Vagina (tissue), 2 donors: ENCODE data around the gene BAAT. TPM values are rescaled to one million over a fixed set of nuclear protein-coding genes. Genes with fewer than 3 reads are reported as not detected.

ENCODE experiments used
- DNase-seq, 2 donors: peaks; one replicate each; pipeline ENCODE4 v3.0.0-alpha.2; 2017; ENCODE audit errors: extremely low spot score in 2 of 2
- H3K27ac ChIP-seq: fragments of 200-600 bp; sonication (generic); one replicate; pipeline ENCODE4 v1.5.1; 2019
- H3K27me3 ChIP-seq: fragments of 200-600 bp; sonication (generic); one replicate; pipeline ENCODE4 v1.5.1; 2019
- H3K36me3 ChIP-seq, 2 donors: fragments of 200-600 bp; sonication (generic); one replicate each; pipeline ENCODE4 v1.5.1; 2017 to 2019
- H3K4me1 ChIP-seq: fragments of 200-600 bp; sonication (generic); one replicate; pipeline ENCODE4 v1.5.1; 2019
- H3K4me3 ChIP-seq, 2 donors: fragments of 200-600 bp; sonication (generic); 1 replicate in 1 of 2; 2 replicates in 1 of 2; pipeline ENCODE4 v1.5.1; 2016 to 2019
- H3K9me3 ChIP-seq: fragments of 200-600 bp; sonication (generic); one replicate; pipeline ENCODE4 v1.5.1; 2019
- POLR2A ChIP-seq, 2 donors: fragments of 450-650 bp; IDR thresholded peaks; one replicate each; pipeline ENCODE4 v1.6.1; 2017; ENCODE audit warnings: antibody characterized with exemption in 2 of 2, mild to moderate bottlenecking in 2 of 2, moderate library complexity in 2 of 2
- POLR2AphosphoS5 ChIP-seq, 2 donors: sonication (generic); formaldehyde crosslinking; IDR thresholded peaks; one replicate each; pipeline ENCODE4 v1.9.0; 2017; ENCODE audit warnings: antibody characterized with exemption in 2 of 2, mild to moderate bottlenecking in 2 of 2, low read depth in 1 of 2; ENCODE audit not compliant: insufficient read depth in 1 of 2
- intact Hi-C: fragments of 100-400 bp; cut with DNase I; formaldehyde crosslinking; loops from one replicate; pipeline ENCODE4 v1.15.1; 2023
- total RNA-seq: library from RNA; depleted of rRNA; stranded (reverse); fragments of >200 nt; gene quantifications from one replicate; pipeline ENCODE4 v1.2.3, GENCODE V29; 2016
- TF ChIP-seq, protein P1 (sequence below), 3 experiments: fragments of 450-650 bp in 2 of 3; fragments of 200-600 bp in 1 of 3; sonication (generic) in 1 of 3; IDR thresholded peaks; one replicate each; pipeline ENCODE4 v1.5.1; 2017 to 2019; ENCODE audit warnings: antibody characterized with exemption in 3 of 3, mild to moderate bottlenecking in 2 of 3, moderate library complexity in 2 of 3

Gene BAAT
- total RNA-seq, 1 donor from 2014 or later, result not detected

DNA sequence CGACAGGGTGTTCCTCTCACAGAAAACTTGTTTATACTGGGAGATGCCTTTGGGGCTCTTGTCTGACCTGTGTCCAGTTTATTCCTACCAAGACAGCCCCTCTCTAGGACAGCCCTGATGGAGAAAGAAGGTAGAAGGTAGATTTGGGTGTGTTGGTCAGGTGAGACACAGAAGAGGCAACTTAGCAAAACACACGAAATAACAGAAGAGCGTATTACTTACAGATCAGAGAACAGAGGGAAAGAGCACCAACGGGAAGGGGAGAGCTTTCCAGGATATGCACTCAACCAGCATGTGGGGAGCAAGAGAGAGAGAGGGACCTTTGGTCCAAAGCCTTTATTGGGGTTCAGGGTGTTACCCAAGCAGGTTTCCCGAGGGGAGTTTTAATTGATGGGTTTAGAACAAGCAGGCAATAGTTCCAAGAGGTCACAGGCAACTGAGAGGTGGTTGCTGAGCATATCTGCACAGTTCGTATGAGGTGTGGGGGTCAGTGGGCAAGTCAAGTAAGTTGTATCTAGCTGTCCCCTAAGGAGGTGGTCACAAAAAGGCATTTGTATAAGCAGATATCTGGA is 31.8 kb downstream of the BAAT start:
- intact Hi-C loops, result no loop called here
- TF ChIP-seq POLR2A (IDR thresholded peaks at IDR 0.05), result no peak
- TF ChIP-seq, protein P1, sequence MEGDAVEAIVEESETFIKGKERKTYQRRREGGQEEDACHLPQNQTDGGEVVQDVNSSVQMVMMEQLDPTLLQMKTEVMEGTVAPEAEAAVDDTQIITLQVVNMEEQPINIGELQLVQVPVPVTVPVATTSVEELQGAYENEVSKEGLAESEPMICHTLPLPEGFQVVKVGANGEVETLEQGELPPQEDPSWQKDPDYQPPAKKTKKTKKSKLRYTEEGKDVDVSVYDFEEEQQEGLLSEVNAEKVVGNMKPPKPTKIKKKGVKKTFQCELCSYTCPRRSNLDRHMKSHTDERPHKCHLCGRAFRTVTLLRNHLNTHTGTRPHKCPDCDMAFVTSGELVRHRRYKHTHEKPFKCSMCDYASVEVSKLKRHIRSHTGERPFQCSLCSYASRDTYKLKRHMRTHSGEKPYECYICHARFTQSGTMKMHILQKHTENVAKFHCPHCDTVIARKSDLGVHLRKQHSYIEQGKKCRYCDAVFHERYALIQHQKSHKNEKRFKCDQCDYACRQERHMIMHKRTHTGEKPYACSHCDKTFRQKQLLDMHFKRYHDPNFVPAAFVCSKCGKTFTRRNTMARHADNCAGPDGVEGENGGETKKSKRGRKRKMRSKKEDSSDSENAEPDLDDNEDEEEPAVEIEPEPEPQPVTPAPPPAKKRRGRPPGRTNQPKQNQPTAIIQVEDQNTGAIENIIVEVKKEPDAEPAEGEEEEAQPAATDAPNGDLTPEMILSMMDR (IDR thresholded peaks at IDR 0.05), result no peak
- no peak for TF ChIP-seq POLR2AphosphoS5 (IDR thresholded peaks at IDR 0.05; ENCODE audit: insufficient read depth in 1 of 2, low read depth in 1 of 2)
- no peak for DNase-seq
- H3K9me3 ChIP-seq, result no peaks in the 10 kb centered on the region
- no peaks in the 10 kb centered on the region for H3K27me3 ChIP-seq
- no peak overlapping the region for H3K27ac ChIP-seq
- no peaks in the 10 kb centered on the region for H3K36me3 ChIP-seq
- no peak overlapping the region for H3K4me3 ChIP-seq
- H3K4me1 ChIP-seq, result no peaks in the 10 kb centered on the region

DNA sequence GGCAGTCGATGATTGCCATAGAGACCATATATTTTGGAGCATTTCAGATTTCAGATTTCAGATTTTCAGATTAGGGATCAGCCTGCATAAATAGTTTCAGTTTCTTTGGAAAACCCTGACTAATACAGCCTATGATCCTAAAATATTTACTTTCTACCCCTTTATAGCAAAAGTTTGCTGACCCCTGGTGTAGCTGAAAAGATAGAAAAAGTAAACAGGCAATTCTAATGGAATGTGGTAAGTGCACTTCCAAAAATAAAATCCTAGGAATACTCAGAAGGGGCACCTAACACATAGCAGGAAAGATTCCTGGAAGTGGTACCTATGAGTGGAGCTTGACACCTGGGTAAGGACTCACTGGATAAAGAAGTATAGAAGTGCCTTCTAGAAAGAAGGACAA is 34.5 kb downstream of the BAAT start:
- Histone ChIP-seq H3K4me1 (no peaks in the 10 kb centered on the region), H3K4me3 (no peak overlapping the region), H3K9me3 (no peaks in the 10 kb centered on the region), H3K36me3 (no peaks in the 10 kb centered on the region), H3K27me3 (no peaks in the 10 kb centered on the region), H3K27ac (no peak overlapping the region)
- TF ChIP-seq POLR2AphosphoS5 (IDR thresholded peaks at IDR 0.05; ENCODE audit: insufficient read depth in 1 of 2, low read depth in 1 of 2), result no peak
- TF ChIP-seq, protein P1 (IDR thresholded peaks at IDR 0.05), result no peak
- no peak for DNase-seq
- intact Hi-C loops, result no loop called here

DNA sequence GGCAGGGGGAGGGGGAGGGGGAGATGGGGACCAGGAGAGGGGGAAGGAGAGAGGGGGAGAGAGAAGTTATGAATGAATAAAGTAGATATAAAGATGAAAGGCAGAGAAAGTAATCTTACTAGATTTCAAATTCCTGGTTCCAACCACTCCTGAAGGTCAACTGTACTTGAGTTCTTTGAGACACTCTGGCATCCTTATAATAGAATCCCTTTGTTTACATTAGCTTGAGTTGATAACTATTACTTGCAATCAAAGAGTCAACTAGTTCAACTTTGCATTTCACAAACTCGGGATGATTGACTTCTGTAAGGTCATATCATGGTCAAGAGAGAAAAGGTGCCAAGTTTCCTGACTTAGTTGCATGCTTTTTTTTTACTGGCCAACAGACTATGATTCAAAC is 42.2 kb downstream of the BAAT start:
- Histone ChIP-seq H3K36me3 (no peaks in the 10 kb centered on the region), H3K27ac (no peak overlapping the region), H3K4me3 (no peak overlapping the region), H3K9me3 (no peaks in the 10 kb centered on the region), H3K4me1 (no peaks in the 10 kb centered on the region), H3K27me3 (no peaks in the 10 kb centered on the region)
- no peak for DNase-seq
- TF ChIP-seq POLR2AphosphoS5 (IDR thresholded peaks at IDR 0.05; ENCODE audit: insufficient read depth in 1 of 2, low read depth in 1 of 2) (no peak), POLR2A (IDR thresholded peaks at IDR 0.05) (no peak)
- TF ChIP-seq, protein P1 (IDR thresholded peaks at IDR 0.05), result no peak
- intact Hi-C loops, result no loop called here

DNA sequence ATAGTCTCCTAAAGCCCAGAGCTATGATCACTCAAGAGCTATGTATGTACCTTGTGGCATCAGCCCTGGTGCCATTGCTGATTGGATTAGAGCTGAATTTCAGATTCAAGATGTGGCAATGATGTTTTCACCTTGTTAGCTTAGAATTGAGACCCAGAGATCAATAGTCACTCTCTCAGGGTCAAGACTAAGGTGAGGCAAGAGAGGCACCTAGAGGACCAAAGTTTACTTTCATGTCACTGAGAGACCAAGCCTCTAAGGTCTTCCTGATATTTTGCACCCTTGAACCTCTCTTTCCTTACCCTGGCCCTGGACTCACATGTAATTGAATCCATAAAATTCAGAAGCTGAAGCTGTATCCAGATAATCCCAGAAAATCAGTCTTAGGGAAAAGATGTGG is 42.8 kb downstream of the BAAT start:
- Histone ChIP-seq H3K27ac (no peak overlapping the region), H3K4me1 (no peaks in the 10 kb centered on the region), H3K9me3 (no peaks in the 10 kb centered on the region), H3K36me3 (no peaks in the 10 kb centered on the region), H3K27me3 (no peaks in the 10 kb centered on the region), H3K4me3 (no peak overlapping the region)
- TF ChIP-seq, protein P1 (IDR thresholded peaks at IDR 0.05), result no peak
- no peak for TF ChIP-seq POLR2AphosphoS5 (IDR thresholded peaks at IDR 0.05; ENCODE audit: insufficient read depth in 1 of 2, low read depth in 1 of 2)
- no peak for TF ChIP-seq POLR2A (IDR thresholded peaks at IDR 0.05)
- intact Hi-C loops, result no loop called here
- no peak for DNase-seq

DNA sequence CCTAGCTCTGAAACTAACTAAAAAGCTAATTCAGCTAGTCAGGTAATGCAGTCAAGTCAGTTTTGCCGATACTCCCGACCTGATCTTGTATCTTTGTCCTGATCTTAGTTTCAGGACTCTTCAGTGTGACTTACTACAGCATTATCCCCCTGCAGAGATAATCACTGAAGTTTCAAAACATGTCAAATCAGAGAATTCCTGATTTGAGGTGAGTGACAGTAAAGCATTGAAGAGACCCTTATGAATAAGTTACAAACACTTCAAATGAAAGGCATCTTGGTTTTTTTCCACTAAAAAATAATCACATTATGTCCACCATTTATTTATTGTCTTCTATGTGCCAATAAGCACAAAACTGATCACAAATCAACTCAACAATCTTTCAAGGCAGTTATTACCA is 47.6 kb downstream of the BAAT start:
- H3K4me1 ChIP-seq, result no peaks in the 10 kb centered on the region
- H3K36me3 ChIP-seq, result no peaks in the 10 kb centered on the region
- H3K27ac ChIP-seq, result no peak overlapping the region
- H3K4me3 ChIP-seq, result no peak overlapping the region
- intact Hi-C loops, result no loop called here
- TF ChIP-seq POLR2AphosphoS5 (IDR thresholded peaks at IDR 0.05; ENCODE audit: insufficient read depth in 1 of 2, low read depth in 1 of 2) (no peak), POLR2A (IDR thresholded peaks at IDR 0.05) (no peak)
- TF ChIP-seq, protein P1 (IDR thresholded peaks at IDR 0.05), result no peak
- no peaks in the 10 kb centered on the region for H3K9me3 ChIP-seq
- DNase-seq, result no peak
- H3K27me3 ChIP-seq, result no peaks in the 10 kb centered on the region
